HG02642 (cell line): ENCODE data around the gene NOS1AP.

Source experiments
- ATAC-seq: cut with Tn5 transposase; IDR thresholded peaks from one replicate; pipeline ENCODE4 v1.9.1; 2021; ENCODE audit warnings: mild to moderate bottlenecking; ENCODE audit not compliant: unreplicated experiment, poor library complexity

The NOS1AP gene

GRCh38 chr1:162372159-162373071 is 302.9 kb downstream of the NOS1AP start:
- ATAC-seq, result no peak

GRCh38 chr1:162373072-162373427 is 303.6 kb downstream of the NOS1AP start:
- ATAC-seq, result no peak

DNA sequence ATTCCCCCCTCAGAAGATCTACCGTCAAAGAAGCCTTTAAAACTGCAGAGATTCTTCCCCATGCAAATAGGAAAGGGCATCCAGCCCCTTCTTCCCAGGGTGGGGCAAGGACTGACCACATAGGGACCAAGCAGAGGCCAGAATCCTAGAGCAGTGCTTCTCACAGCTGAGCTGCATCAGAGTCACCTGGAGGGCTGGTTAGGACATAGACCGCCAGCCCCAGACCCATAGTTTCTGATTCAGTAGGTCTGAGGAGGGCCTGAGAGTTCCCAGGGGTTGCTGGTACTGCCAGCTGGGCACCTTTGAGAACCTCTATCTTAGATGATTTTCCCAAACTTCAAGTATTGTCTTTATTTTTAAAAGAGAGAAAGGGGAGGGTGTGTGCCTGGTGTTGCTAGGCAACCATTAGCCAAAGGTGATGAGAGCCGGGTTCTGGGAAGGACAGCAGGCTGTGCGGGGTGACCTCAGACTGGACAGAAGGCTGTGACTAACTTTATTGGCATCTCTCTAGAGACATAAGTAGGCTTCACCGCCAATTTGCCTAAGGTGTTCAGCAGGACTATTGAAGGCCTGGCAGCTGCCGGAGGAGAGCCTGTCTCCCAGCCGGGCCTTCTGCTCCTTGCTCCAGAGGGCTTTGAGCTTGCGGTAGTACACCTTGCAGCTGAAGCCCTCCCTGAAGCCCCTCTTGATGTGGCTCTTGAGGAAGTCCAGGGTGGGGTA is 304.2 kb downstream of the NOS1AP start:
- ATAC-seq, result no peak

- no peak for ATAC-seq
Measured at GRCh38 chr1:162374406-162374805, 304.9 kb downstream of the NOS1AP start.

- no peak for ATAC-seq
Measured at GRCh38 chr1:162375463-162375862, 306.0 kb downstream of the NOS1AP start.

GRCh38 chr1:162376691-162377090 is 307.2 kb downstream of the NOS1AP start, which contains the start of gene SPATA46:
Gene SPATA46 (minus strand): TSS chr1:162376854. CDS start chr1:162376790, 64 bp downstream.
- no peak for ATAC-seq

DNA sequence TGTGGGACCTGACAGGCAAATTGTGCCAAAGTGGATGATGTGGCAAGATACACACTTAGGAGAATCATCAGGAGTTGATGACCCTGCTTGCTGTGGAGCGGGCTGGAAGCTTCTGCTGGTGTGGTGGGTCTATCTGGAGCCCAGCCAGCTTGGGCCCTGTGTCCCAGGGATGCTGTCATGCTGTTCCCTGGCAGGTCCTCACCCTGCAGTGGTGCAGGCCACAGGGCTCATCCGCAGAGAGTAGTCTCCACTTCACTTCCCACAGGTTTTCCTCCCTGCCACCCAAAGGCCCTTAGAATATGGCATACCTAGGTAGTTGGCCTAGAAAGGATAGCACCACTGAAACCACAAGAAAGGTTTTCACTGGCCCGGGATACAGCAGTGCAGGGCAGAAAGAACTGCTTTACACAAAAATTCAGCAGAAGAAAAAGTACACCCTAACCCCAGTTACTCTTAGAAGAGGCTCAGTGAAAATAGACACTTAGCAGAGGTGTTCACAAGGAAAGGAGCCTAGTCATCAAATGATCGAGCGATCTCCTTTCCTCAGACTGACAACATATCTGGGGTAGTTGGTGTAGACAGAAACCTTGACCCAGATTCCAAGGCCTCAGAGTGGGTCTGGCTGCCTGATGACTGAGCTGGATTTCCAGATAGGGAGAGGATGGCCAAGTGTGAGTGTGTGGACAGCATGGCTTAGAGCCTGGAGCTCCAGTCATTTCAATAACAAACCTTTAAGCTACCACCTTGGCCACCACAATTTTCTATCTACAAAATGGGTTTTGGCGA is 310.8 kb downstream of the NOS1AP start:
- no peak for ATAC-seq

DNA sequence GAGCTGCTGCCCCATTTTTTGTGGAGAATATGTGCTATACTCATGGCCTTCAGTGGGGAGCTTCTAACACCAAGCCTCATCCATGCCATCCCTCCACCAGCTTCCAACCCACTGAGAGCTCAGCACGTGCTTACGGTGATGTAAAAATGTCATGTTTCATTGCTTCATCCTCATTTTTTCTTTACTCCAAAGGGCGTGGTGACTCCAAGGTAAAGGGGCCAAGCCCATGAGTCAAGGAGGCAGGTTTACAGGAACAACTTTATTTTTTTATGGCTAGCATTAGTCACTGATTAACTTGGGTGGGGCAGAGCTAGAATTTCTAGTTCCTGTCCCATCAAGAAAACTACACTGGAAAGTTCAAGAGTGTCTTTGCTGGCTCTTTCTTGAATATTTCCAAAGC is 311.9 kb downstream of the NOS1AP start, which contains the start of gene C1orf226:
Gene C1orf226 (plus strand): TSS at position 346 of the 400 bp plus-strand sequence. CDS start 174 bp downstream, outside the sequence.
- no peak for ATAC-seq

DNA sequence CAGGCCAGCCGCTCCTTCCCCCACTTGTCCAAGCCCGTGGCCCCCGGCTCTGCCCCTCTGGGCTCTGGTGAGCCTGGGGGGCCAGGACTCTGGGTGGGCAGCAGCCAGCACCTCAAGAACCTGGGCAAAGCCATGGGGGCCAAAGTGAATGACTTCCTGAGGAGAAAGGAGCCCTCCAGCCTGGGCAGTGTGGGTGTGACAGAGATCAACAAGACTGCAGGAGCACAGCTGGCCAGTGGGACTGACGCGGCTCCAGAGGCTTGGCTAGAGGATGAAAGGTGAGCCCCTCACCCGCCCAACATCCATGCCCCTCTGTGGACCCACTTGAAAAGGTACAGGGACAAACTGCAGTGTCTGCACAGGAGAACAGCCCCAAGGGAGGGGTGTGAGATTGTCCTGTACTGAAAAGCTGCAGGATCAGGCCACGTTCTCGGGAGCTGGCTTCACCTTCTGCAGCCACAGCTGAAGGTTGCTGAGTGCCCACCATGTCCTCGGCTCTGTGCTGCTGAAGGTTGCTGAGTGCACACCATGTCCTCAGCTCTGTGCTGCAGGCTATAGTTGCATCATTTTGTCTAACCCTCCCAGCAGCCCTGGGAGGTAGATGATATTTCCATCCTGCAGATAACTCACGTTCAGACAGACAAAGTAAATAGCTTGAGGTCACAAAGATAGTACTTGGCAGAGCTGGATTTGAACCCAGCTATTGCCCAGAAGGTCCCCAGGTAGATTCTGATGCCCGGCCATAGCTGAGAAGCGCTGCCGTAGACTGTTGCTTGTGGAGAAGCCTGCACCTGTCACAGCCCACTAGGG is 312.7 kb downstream of the NOS1AP start:
- no peak for ATAC-seq

DNA sequence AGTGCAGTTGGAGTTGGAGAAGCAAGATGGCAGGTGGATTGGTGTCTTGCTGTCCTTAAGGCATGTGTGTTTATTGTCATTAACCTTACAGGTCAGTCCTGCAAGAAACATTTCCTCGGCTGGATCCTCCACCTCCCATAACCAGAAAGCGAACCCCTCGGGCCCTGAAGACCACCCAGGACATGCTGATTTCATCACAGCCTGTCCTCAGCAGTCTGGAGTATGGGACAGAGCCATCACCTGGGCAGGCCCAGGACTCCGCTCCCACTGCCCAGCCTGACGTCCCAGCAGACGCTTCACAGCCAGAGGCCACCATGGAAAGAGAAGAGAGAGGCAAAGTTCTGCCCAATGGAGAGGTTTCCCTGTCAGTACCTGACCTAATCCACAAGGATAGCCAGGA is 313.6 kb downstream of the NOS1AP start:
- no peak for ATAC-seq

DNA sequence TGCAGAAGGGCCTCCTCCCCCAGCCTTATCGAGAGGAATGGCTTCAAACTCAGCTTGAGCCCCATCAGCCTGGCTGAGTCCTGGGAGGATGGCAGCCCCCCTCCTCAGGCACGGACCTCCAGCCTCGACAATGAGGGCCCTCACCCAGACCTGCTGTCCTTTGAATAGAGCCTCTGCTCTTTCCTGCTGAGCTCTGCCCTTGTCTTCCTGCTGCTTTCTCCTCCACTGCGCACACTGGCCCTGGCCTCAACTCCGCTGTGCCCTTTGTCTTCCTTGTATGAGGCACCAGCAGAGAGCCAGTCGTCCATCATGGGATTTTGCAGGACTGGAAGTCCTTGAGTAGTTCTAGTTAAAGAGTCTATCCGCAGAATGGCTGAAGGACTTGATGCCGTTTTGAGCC is 314.0 kb downstream of the NOS1AP start:
- no peak for ATAC-seq

- no peak for ATAC-seq
Measured at GRCh38 chr1:162384116-162384515, 314.6 kb downstream of the NOS1AP start.

DNA sequence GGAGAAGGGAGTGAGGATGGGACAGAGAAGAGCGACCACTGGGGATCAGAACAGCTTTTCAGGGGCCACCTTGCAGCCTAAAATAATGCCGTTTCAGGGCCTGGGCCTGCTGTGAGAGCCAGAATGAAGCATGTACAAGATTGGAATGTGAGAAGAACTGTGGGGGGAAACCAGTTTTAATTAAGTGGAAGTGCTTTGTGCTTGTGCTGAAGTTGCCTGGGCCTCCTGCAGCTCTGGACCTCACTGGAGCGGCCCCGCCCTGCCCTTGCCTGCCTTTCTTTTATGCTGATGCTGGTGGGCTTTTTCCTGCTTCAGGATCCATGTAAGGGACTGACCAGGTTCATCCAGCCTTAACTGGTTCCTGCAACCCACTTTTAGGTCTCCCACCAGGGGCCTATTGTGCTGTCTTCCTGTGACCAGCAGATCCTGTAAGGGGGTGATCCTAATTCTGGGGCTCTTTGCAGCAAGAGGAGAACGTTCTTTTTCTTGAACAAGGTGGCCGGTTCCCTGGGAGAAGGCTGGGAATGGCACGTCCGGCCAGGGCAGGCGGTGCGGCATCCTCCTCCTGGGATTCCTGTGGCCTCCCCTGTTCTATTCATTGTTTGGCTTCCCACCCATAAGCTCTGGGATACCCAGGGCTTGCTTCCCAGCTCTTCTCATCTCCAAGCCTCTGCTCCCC is 315.2 kb downstream of the NOS1AP start:
- ATAC-seq, result no peak

DNA sequence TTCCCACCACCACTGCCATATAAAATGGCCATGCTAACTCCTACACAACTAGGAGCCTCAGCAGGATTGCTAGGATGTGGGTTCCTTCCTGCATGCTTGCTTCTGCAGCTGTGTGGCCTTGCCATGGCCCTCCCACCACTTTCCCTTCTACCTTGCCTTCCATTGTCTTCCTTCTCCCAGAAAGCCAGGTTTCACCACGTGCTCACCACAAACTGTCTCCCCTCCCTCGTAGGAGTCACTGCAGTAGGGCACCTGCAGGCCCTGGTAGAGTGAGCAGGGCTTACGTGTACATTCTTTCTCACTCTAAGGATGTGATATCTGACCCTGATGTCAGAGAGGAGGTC is 315.8 kb downstream of the NOS1AP start:
- no peak for ATAC-seq

DNA sequence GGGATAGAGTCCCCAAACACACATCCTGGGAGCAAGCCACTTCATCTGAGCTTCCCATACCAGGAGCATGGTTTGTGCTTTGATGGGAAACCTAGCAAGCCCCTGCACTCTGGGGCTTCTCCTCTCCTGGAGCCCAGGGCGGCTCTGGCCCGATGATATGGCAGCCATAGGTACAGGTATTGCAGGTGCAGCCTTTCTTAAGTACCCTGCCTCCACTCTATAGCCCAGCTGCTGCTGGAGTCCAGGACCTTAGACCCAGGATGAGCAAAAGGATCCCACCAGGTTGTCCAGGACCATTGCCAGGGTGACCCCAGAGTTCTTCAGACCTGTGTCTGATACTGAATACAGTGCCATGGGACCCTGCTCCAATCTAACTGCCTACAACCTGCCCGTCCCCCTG is 316.2 kb downstream of the NOS1AP start:
- no peak for ATAC-seq

GRCh38 chr1:162386292-162387225 is 317.1 kb downstream of the NOS1AP start:
- ATAC-seq, result no peak

DNA sequence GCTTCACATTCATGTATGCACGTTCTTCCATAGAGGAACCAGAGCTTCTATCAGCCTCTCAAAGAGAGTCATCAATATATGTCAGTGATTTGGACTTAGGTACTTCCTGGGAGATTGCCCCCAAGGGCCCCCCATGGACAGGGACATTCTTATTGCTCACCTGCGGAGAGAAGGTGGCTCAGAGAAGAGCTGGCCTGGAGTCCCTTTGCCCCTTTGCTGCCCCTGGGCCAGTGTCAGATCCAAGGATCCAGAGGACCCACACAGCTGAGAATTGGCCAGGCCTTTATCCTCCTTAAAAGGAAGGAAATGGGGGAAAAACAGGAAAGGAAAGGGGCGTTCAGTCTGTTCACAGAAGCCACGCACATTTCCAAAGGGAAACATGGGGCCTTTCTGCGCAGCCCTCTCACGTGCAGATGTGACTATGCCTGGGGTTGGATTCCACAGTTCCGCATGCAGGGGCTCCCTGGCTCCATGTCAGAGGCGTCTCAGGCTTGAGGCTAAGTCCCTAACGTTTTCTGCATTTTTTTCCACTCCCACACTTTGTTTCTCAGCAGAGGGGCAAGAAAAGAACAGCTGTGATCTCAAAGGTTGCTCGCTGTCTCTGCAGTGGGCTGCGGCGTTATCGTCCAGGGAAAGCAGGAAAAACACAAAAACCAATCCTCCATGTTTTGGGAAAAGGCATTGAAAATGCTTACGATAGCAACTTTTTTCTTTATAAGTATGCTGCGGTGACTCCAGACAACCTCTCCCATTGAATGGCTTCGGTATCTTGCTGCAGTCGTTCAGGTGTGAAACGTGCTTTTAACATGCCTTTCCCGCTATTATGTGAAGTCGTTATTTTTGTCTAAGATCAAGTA is 318.0 kb downstream of the NOS1AP start:
- no peak for ATAC-seq
